ENCODE data around the gene RBP2. TPM values are rescaled to one million over a fixed set of nuclear protein-coding genes. Genes with fewer than 3 reads are reported as not detected.
A peak's percentile ranks its signal among the peaks of the same experiment; 100 is the strongest.
"Not testable (repeated sequence)": the region's sequence is repeated elsewhere in the genome, so short reads cannot be mapped to it uniquely, and the experiment has no call there.

Gene RBP2
- total RNA-seq, 1 donor from 2014 or later: not detected

DNA sequence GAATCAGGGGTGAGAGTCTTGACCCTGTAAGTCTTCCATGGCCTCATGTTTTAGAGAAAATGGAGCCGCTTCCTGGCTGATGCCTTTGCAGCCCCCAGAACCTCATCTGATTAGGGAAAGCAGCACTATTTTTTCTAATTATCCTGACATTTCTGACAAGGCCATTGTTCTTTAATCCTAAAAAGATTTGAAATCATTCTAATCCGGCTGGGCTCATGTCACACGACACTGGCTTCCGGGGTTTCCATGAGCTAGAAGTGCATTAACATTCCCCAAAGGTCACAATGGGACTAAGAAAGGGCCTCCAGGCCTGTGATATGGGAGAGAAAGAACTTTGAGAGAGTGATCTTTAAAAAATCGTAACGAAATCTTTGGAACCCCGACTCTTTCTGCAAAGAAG lies 33.1 kb downstream of the RBP2 start:
- no peak for DNase-seq (ENCODE audit: low read depth in 2 of 2)

DNA sequence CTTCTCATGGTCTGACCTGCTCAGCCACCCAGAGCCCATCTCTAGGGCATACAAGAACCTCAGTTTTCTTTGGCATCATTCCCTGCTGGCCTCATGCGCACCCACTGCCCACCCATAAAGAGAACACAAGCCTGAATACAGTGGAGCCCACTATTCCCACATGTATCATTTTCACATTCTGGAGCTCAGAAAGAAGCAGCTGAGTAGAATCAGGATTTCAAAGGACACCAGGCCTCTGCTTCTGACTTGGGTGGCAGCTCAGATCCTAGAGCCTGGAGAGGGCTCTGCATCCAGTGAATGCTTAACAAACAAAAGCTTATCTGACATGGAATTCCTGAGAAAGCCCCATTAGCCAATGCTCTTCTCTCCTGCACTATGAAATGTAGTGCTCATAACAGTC lies 34.7 kb downstream of the RBP2 start:
- no peak for DNase-seq (ENCODE audit: low read depth in 2 of 2)

DNA sequence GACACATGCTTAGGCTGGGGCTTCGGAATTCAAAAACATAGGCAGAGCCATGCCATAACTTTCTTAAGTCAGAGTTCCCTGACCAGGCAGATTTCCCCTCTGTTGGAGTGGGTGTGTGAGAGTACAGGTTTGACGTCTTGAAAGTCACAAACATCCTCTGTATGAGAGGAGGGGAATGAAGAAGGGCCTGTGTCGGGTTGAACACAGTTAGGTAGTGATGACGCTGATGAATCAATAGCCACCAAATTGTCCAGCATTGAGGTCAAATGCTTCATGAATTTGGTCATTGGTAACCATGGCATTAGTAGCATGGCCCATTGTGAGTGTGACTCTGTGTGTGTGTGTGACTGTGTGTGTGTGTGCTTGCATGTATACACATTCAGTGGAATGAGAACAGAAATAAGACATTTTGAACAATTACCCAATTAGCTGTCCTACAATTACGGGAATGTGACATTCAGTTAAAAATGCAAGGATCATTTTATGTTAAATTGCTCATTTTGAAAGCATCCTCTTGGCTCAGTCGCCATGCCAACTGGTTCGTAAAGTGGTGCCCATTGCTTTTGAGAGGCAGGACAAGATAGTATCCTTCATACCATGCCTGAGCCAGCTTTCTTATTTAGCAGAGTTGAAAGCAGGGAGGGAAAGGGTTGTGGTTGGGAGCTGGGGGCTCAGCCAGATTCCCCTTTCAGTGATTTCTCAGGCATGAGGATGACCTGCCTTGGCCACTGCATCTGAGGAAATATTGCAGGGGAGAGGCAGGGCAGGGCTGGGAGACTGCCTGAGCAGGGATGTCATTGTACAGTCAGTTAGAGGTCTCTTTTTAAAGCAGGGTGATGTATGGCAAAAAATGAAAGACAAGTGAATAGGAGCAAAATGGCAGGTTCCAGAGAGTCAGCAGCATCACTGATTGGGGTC lies 35.4 kb downstream of the RBP2 start:
- DNase-seq (ENCODE audit: low read depth in 2 of 2): no peak

DNA sequence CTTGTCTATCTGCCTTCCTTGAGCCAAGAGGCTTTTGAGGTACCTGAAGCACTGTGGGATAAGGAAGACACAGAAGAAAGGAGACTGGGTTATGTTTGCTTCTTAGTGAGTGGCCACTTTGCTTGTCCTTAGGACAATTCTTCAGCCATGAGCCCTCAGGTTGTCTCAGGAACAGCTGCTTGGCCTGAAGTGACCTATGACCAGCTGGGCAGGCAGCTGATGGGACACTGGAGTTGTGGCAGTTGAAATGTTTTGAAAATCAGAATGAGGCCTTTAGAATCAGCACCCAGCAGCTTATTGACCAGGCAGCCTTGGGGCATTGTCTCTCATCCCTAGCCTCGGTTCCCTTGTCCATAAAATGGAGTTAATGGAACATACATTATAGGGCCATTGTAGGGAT lies 37.0 kb downstream of the RBP2 start:
- no peak for DNase-seq (ENCODE audit: low read depth in 2 of 2)

DNA sequence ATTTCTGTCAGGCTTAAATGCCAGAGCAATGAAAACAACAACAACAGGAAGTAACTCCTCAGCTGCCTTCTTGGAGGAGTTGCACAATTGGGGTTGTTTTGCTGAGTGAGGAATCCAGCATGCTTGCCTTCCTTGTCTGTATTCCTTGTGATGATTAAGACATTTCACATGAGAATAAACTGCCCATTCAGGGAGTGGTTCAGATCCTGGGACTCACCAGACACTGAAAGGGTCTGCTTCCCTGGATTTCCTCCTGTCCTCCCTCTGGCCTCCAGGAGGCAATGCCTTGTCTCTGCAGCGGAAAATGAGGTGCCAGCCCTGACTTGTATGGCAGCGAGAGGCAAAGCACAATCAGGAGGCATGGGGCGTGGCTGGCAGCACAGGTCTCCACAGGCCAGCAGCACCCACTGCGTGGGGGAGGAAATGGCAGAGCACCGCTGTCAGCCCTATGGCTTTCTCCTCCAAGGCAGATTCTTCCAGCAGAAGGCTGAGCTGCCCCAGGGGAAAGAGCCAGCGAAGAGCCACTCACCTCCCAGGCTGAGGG lies 41.5 kb downstream of the RBP2 start:
- DNase-seq (ENCODE audit: low read depth in 2 of 2): no peak

DNA sequence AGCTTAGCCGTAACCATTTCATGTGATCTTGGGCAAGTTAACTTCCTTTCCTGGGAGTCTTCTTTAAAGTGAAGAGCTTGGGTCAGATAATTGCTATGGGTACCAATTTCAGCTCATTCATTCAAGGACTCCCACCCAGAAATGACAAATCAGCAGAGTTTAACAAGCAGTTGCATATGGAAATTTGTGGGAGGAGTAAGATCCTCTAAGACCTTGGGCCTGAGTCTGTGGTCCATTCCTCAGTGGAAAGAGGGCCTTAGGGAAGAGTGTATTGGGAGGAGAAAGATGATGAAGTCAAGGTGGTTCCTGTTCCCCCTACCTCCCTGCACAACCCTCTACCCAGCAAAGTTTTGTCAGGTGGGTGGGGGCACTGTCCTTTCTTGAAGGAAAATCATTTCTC lies 42.1 kb downstream of the RBP2 start:
- DNase-seq (ENCODE audit: low read depth in 2 of 2): no peak

DNA sequence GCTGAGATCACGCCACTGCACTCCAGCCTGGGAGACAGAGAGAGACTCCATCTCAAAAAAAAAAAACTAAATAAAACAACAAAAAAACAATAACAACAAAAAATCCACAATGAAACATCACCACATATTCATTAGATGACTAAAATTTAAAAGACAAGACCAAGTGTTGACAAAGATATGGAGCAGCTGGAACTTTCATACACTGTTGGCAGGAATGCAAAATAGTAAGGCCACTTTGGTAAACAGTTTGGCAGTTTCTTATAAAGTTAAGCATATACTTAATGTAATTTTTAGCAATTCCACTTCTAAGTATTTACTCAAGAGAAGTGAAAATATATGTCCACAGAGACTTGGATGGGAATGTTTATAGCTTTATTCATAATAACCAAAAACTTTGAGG lies 43.2 kb downstream of the RBP2 start:
- DNase-seq (ENCODE audit: low read depth in 2 of 2): no peak

DNA sequence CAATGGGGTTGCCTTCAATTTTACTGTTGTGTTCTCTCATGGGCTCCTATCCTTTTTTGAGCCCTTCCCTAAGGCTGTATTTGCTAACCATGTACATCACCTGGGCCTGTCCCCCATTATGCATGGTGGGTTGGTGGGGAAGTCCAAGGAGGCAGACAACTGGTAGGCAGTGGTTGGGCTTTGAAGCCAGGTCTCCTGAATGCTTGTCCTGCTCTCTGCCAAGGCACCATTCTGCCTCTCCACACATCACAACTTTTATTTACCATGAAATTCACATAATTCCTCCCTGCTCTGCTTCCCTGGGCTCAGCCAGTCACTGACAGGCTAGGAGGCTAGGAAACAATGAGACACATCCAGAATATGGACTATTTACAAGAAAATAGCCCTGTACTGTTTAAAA lies 45.8 kb downstream of the RBP2 start:
- no peak for DNase-seq (ENCODE audit: low read depth in 2 of 2)

DNA sequence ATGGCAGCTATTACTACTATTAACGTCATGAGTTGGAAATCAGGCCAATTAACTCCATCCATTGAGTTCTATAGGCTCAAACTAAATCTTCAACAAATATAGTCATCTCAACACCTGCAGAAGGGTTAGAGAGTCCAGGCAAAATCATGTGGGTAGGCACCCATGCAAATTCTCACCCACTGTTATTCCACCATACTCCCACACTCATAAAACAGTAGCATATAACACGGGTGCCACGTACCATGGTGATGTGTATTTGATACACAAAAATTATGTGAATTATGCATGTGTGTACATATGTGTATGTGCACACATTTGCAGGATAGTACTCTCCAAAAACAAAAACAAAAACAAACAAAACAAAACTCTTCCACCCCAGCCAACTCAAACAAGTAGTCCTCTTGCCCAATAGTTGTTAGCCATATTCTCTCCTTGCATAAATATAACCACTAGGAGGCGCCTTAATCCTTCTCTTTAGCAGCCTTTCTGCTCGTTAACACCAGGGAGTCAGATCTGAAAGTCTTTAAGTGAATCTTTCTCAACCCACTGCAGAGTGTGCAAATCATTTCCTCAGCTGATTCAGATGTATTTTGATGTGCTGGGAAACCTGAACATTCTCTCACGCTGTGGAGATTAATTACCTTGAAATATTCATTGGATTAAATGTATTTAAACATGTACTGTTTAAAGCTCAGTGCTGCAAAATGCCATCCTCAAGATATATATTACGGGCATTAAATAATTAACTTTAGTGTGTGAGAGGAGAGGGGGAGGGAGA lies 48.8 kb downstream of the RBP2 start:
- peak; percentile 68 to 79 for DNase-seq (ENCODE audit: low read depth in 2 of 2)

DNA sequence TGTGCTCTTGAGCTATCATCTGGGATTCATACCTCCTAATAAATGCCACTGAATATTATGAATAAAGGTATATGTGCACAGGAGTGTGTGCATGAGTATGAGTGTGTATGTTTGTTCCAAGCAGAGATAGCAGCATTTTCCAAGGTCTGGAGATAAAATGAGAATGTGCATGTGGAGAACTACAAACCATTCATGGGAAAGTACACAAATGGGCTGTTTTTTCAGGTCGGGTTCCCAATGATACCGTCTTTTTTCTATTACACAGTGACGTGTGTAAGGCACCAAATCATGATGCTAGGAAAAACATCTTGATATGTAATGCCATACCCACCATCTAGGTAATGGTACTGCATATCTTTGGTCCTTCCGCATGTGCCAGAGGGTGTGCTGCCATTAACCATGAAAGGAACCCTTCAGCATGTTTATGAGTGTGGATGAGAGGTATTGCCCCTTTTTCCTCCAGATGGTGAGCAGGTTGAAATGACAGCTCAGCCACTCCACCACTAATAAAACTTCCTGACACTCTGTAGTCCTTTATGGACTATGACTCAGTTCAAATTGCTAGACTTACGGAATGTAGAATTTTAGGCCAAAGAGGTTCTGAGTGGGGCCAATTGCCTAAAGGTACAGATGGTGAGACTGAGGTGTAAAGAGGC lies 50.4 kb downstream of the RBP2 start:
- no peak for DNase-seq (ENCODE audit: low read depth in 2 of 2)

DNA sequence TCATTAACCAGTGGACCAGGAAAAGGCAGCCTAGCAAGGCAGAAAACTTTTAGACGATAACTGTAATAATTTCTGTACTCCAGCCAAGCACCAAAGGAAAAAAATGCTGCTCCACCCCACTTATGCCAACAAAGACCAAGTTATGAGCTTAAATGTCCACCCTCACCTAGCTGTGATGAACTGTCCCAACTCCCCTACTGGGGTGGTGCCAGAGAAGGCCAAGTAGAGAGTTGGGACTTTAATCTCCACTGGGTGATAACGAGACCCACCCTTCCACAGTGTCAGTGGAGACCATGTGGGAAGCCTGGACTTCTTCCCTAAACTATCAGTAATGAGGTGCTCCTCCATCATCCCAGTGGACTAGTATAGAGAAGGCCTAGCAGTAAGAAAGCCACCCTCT lies 53.1 kb downstream of the RBP2 start:
- no peak for DNase-seq (ENCODE audit: low read depth in 2 of 2)

DNA sequence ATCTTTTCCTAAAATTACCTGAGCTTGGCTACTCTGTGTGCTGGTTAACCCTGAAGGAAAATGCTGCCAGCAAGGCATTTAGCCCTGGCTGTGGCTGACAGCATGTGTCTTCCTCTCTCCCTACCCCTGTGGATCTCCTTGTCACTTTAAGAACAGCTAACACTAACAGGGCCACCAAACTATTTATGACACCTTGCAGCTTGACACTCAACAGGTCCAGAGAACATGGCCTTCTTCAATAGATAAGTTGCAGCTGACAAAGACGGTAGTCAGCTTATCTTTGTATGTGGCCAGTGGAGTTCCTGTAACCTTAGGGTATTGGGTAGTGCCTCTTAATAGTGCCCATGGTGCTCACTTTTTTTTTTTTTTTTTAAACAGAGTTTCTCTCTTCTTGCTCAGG lies 54.9 kb downstream of the RBP2 start:
- no peak for DNase-seq (ENCODE audit: low read depth in 2 of 2)

DNA sequence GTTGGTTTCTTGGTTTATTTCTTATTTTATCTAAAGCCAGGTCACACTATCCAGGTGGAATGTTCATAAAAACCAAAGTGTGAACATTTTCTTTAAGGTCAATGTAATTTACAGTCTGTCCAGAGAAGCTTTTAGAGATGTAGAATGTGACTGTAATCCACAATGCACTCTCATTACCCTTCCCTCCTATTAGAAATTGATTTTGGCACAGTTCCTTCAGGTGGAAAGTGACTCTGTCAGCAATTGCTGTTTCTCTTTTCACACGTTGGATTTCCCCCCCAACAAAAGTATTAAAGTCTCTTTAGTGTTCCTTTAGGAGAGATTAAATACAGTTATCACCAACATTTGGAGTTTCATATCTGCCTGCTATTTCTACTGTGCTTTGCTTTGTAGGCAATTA lies 55.3 kb downstream of the RBP2 start:
- no peak for DNase-seq (ENCODE audit: low read depth in 2 of 2)

DNA sequence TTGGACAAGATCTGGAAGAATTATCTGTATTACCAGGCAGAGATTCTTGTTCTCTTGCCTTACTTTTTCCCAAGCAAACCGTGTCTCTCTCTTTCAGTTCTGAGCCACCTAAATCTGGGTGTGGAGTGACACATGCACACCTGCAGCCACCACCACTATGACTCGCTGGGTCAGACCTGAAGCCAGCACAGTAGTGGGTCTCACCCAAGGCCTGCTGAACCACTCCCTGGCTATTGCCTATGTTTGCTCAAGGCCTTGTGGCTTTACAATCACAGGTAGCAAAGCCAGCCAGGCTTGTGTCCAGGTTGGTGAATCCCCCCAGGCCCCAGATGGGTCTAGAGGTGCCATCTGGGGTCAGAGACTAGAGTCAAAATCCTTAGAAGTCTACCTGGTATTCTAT lies 58.2 kb downstream of the RBP2 start:
- no peak for DNase-seq (ENCODE audit: low read depth in 2 of 2)

DNA sequence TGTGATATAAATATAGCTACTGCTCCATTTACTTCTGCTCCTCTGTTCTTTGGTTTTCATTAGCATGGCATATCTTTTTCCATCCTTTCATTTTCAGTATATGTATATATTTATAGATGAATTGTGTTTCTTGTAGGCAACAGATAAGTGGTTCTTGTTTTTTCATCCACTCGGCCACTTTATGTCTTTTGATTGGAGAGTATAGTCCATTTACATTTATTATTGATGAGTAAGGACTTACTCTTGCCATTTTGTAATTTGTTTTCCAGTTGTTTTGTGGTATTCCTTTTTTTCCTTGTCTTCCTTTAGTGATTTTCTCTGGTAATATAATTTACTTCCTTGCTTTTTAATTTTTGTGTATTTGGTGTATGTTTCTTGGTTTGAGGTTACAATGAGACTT lies 60.0 kb downstream of the RBP2 start:
- DNase-seq (ENCODE audit: low read depth in 2 of 2): no peak

DNA sequence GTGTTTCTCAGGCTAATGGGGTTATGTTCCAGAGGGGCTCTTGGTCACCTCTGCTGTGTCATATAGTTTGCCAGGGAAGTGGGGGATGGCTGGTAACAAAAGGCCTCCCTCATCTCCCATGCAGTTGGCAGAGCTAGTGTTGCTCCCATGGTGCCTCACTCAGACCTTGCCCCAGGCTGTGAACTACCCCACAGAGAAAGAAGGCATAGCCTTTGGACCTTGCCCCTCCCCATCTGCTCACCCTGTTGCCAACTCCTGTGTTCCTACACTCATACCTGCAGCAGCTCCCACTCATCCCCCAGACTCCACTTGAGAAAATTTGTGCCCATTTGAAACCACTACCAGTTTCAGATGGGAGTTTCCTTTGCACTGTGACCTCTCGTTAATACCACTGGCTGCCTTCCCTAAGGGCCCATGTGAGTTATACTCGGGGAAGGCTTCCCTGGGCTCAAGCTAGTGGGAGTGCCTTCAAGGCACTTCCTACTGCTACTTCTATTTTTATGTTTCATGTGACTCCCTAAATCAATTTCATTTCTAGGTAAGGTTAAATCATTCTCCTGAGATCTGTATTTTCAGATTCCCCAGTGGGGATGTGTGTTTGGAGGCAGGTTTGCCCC lies 61.6 kb downstream of the RBP2 start:
- DNase-seq (ENCODE audit: low read depth in 2 of 2): no peak

DNA sequence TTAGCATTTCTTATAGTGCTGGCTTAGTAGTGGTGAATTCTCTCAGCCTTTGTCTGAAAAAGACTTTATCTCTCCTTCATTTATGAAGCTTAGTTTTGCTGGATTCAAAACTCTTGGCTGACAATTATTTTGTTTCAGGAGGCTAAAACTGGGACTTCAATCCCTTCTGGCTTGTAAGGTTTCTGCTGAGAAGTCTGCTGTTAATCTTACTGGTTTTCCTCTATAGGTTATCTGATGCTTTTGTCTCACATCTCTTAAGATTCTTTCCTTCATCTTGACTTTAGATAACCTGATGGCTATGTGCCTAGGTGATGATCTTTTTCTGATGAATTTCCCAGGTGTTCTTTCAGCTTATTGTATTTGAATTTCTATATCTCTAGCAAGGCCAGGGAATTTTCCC lies 63.4 kb downstream of the RBP2 start:
- not testable (repeated sequence) for DNase-seq (ENCODE audit: low read depth in 2 of 2)

Data from lung microvascular endothelial cell (primary cell).